Ovary (tissue), 9 donors: ENCODE data around the gene SULT6B1. TPM values are rescaled to one million over a fixed set of nuclear protein-coding genes. Genes with fewer than 3 reads are reported as not detected.

ENCODE experiments used
- DNase-seq, 5 donors: peaks; one replicate each; pipeline ENCODE4 v3.0.0-alpha.2; 2019 to 2020
- H3K27ac ChIP-seq, 2 donors: fragments of 200-600 bp; one replicate each; pipeline versions ENCODE4 v1.5.1 to v1.8.0; 2019 to 2022
- H3K27me3 ChIP-seq: fragments of 200-600 bp; one replicate; pipeline ENCODE4 v1.8.0; 2022
- H3K36me3 ChIP-seq: fragments of 200-600 bp; sonication (generic); one replicate; pipeline ENCODE4 v1.5.1; 2019
- H3K4me1 ChIP-seq: one replicate; pipeline ENCODE4 v1.8.1; 2013; ENCODE audit warnings: mild to moderate bottlenecking, moderate library complexity; ENCODE audit not compliant: insufficient read depth
- H3K4me3 ChIP-seq: fragments of 200-600 bp; sonication (generic); one replicate; pipeline ENCODE4 v1.5.1; 2017
- H3K9me3 ChIP-seq, 2 donors: fragments of 200-600 bp in 1 of 2; sonication (generic) in 1 of 2; one replicate each; pipeline versions ENCODE4 v1.5.1 to v1.8.1; 2013 to 2019; ENCODE audit warnings: mild to moderate bottlenecking in 1 of 2, moderate library complexity in 1 of 2
- EP300 ChIP-seq: sonication (generic); formaldehyde crosslinking; IDR thresholded peaks from one replicate; pipeline ENCODE4 v1.6.1; 2017; ENCODE audit warnings: antibody characterized with exemption
- POLR2A ChIP-seq: fragments of 450-650 bp; IDR thresholded peaks from one replicate; pipeline ENCODE4 v1.6.1; 2017; ENCODE audit warnings: antibody characterized with exemption, mild to moderate bottlenecking, moderate library complexity
- WGBS, 3 donors: extraction: QIAGEN DNeasy Blood & Tissue Kit in 1 of 3; methylation state at CpG; one replicate each; pipeline versions ENCODE4 v1.1.5 to v1.1.7; 2013 to 2017; 5-methylcytosine and 5-hydroxymethylcytosine counted together
- intact Hi-C, 4 donors: fragments of 100-400 bp; cut with DNase I; formaldehyde crosslinking; loops; one replicate each; pipeline versions ENCODE4 v1.11.0 to v1.15.1; 2022 to 2023
- polyA plus RNA-seq, 2 donors: library from polyadenylated mRNA; stranded (reverse); fragments of 200-250 nt in 1 of 2; fragments of 350-450 nt in 1 of 2; fragmentation: Illumina TruSeq in 1 of 2; extraction: RNeasy Lipid Tissue Mini Kit (QIAGEN cat#74804) in 1 of 2; gene quantifications; one replicate each; pipeline ENCODE4 v1.2.3, GENCODE V29; 2013 to 2014
- total RNA-seq, 7 donors: library from RNA; depleted of rRNA in 2 of 7; stranded (reverse); fragments of >200 nt in 2 of 7; fragmentation: NEBNext Ultra II Directional in 3 of 7; extraction: Animal tissue kit (Norgen Biotek cat#: 25700) in 3 of 7; gene quantifications; one replicate each; pipeline versions ENCODE4 v1.1.0 to v1.2.4, GENCODE V29; 2016 to 2023
- TF ChIP-seq, protein P1 (sequence below), 3 donors: fragments of 450-650 bp in 2 of 3; fragments of 200-600 bp in 1 of 3; IDR thresholded peaks; one replicate each; pipeline versions ENCODE4 v1.5.1 to v1.8.0; 2016 to 2022; ENCODE audit warnings: antibody characterized with exemption in 3 of 3, mild to moderate bottlenecking in 1 of 3
- donor health status: DM: no; HTN: no; CAD: no; lungs with moderate emphysema.
- donor health status: DM: no; HTN: no; CAD: no.
- donor health status: Bipolar disorder and iron deficiency.
- donor health status: DM: yes; HTN: yes; CAD: no.
- donor health status: DM: no; HTN: no; CAD: no.
- donor health status: DM: yes; HTN: yes; CAD: no.

The SULT6B1 gene
- total and polyA plus RNA-seq, 9 donors: not detected

- H3K4me1 ChIP-seq: no peaks in the 10 kb centered on the region
- TF ChIP-seq, protein P1, sequence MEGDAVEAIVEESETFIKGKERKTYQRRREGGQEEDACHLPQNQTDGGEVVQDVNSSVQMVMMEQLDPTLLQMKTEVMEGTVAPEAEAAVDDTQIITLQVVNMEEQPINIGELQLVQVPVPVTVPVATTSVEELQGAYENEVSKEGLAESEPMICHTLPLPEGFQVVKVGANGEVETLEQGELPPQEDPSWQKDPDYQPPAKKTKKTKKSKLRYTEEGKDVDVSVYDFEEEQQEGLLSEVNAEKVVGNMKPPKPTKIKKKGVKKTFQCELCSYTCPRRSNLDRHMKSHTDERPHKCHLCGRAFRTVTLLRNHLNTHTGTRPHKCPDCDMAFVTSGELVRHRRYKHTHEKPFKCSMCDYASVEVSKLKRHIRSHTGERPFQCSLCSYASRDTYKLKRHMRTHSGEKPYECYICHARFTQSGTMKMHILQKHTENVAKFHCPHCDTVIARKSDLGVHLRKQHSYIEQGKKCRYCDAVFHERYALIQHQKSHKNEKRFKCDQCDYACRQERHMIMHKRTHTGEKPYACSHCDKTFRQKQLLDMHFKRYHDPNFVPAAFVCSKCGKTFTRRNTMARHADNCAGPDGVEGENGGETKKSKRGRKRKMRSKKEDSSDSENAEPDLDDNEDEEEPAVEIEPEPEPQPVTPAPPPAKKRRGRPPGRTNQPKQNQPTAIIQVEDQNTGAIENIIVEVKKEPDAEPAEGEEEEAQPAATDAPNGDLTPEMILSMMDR (IDR thresholded peaks at IDR 0.05): no peak
- no peak overlapping the region for H3K27ac ChIP-seq
- no peaks in the 10 kb centered on the region for H3K36me3 ChIP-seq
- no peak overlapping the region for H3K4me3 ChIP-seq
- intact Hi-C loops: no loop called here
- no peaks in the 10 kb centered on the region for H3K9me3 ChIP-seq
- 90 to 100% (median 97%) methylated on average over 2 of the region's 2 CpGs for WGBS, 3 donors
- H3K27me3 ChIP-seq: no peaks in the 10 kb centered on the region
- no peak for DNase-seq
These were observed 63.1 kb downstream of the SULT6B1 start for GRCh38 chr2:37125416-37125815.

DNA sequence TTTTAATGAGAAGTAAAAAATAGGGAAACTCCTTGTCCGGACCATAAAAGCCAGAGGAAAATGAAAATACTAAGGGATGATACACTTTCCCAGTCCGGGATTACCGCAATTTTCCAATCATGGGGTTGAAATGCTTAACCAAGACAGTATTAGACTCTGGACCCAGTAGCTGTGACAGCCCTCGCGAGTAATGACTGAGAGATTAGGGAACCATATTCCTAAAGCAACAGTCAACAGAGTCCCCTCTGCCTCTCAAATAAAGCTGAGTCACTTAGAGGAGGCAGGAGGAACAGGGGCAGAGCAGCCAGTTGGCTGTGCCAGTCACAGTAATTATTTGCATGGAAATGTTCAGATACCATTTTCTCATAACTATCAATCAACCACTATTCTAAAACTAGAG is 69.3 kb downstream of the SULT6B1 start:
- 95 to 97% (median 96%) methylated on average over 5 of the region's 5 CpGs for WGBS, 3 donors
- TF ChIP-seq EP300 (no peak), POLR2A (no peak)
- TF ChIP-seq, protein P1 (IDR thresholded peaks at IDR 0.05): no peak
- Histone ChIP-seq H3K4me3 (no peak overlapping the region), H3K27me3 (no peaks in the 10 kb centered on the region), H3K36me3 (no peaks in the 10 kb centered on the region), H3K9me3 (no peaks in the 10 kb centered on the region), H3K4me1 (no peaks in the 10 kb centered on the region), H3K27ac (no peak overlapping the region)
- intact Hi-C loops: no loop called here
- no peak for DNase-seq

Other genes with a start within 250 kb of the SULT6B1 start
- gene STRN, start 222.1 kb downstream of the SULT6B1 start, total RNA-seq: 10 to 100 TPM; 13.0 to 23.1 (median 19.3) TPM
- 10 to 100 TPM in 1 of 2 donors, 1 to 10 TPM in 1; 5.7 to 12.0 TPM for gene STRN, start 222.1 kb downstream of the SULT6B1 start, polyA plus RNA-seq
- gene HEATR5B, start 104.3 kb downstream of the SULT6B1 start, total RNA-seq: 10 to 100 TPM; 12.3 to 27.4 (median 16.4) TPM
- 10 to 100 TPM in 1 of 2 donors, 1 to 10 TPM in 1; 8.3 to 12.5 TPM for gene HEATR5B, start 104.3 kb downstream of the SULT6B1 start, polyA plus RNA-seq
- 1 to 10 TPM; 3.2 to 8.8 (median 6.9) TPM for gene GPATCH11, start 104.2 kb downstream of the SULT6B1 start, total RNA-seq
- gene GPATCH11, start 104.2 kb downstream of the SULT6B1 start, polyA plus RNA-seq: 1 to 10 TPM; 3.9 to 7.4 TPM
- 10 to 100 TPM; 18.8 to 63.2 (median 44.2) TPM for gene EIF2AK2, start 31.7 kb downstream of the SULT6B1 start, total RNA-seq
- 10 to 100 TPM; 12.0 to 39.4 TPM for gene EIF2AK2, start 31.7 kb downstream of the SULT6B1 start, polyA plus RNA-seq
- 10 to 100 TPM; 22.6 to 47.4 (median 44.8) TPM for gene CEBPZOS, start 7.8 kb upstream of the SULT6B1 start, total RNA-seq
- gene CEBPZOS, start 7.8 kb upstream of the SULT6B1 start, polyA plus RNA-seq: 10 to 100 TPM; 33.0 to 41.1 TPM
- gene CEBPZ, start 42.9 kb upstream of the SULT6B1 start, total RNA-seq: 10 to 100 TPM; 27.0 to 56.5 (median 49.3) TPM
- 10 to 100 TPM; 24.0 to 41.8 TPM for gene CEBPZ, start 42.9 kb upstream of the SULT6B1 start, polyA plus RNA-seq
- gene NDUFAF7, start 43.0 kb upstream of the SULT6B1 start, total RNA-seq: 10 to 100 TPM; 12.3 to 17.9 (median 14.7) TPM
- 10 to 100 TPM; 11.3 to 11.5 TPM for gene NDUFAF7, start 43.0 kb upstream of the SULT6B1 start, polyA plus RNA-seq
- 10 to 100 TPM; 30.4 to 48.8 (median 43.7) TPM for gene PRKD3, start 136.2 kb upstream of the SULT6B1 start, total RNA-seq
- 10 to 100 TPM; 13.7 to 20.6 TPM for gene PRKD3, start 136.2 kb upstream of the SULT6B1 start, polyA plus RNA-seq
- 1 to 10 TPM in 4 of 7 donors, under 1 TPM in 3; 0.35 to 3.3 (median 1.1) TPM for gene QPCT, start 156.0 kb upstream of the SULT6B1 start, total RNA-seq
- 10 to 100 TPM in 1 of 2 donors, 1 to 10 TPM in 1; 1.5 to 17.7 TPM for gene QPCT, start 156.0 kb upstream of the SULT6B1 start, polyA plus RNA-seq